LHCN-M2 (cell line): ENCODE results near the gene BCL11B. TPM values are rescaled to one million over a fixed set of nuclear protein-coding genes. Genes with fewer than 3 reads are reported as not detected.
"Not testable (repeated sequence)": the region's sequence is repeated elsewhere in the genome, so short reads cannot be mapped to it uniquely, and the experiment has no call there.

Experiments used
- DNase-seq: peaks from one replicate; pipeline ENCODE4 v3.0.0-alpha.2; 2012; ENCODE audit warnings: low read depth
- total RNA-seq: library from RNA; depleted of rRNA; stranded (reverse); fragments of >200 nt; gene quantifications from 2 replicates; pipeline ENCODE4 v1.2.3, GENCODE V29; 2014

The BCL11B gene
- total RNA-seq, 1 experiment from 2014 or later: not detected

DNA sequence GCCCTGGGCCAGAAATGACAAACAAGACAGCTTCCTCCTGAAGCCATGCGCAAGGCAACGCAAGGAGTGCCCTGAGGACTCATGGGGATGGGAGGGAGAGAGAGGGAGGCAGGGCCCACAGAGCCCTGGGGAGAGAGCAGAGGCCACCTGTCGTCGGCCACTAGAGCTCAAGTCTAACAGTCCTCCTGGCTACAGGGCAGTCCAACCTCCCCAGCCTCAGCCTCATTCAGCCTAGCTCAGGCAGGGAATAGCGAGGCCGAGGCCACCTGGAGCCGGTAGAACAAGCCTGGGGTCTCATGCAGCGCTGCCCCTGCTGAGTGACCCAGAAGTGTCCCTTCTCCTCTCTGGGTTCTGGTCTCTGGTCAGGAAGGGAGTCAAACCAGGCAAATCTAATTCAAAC lies 69.5 kb downstream of the BCL11B start:
- no peak for DNase-seq

DNA sequence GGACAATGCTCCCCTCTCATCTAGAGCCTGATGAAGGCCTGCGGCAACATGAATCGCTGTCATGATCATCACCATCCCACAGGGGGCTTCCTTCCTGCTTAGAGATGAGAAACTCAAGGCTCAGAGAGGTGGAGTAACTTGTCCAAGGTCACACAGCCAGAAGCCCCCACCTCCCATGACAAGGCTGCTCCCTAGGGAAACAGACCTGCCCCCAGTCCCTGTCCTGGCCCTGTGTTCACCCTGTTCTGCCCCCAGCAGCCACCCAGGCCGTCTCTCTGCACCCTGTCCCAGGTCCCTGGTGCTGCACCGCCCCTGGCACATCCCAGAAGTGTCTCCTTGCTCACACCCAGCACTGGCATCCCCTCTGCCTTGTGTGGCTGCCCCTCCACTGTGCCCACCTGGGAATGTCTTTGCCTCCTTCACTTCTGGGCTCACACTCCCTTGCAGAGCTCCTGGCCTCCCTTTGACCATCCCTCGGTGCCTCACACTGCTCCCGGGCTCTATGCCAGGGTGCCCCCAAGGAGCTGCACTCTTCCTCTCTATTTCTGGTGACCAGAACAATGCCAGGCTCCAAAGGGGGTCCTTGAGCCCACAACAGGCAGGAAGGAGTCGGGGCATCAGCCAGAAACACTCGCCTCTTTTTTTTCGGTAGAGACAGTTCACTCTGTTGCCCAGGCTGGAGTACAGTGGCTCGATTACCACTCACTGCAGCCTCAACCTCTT lies 70.5 kb downstream of the BCL11B start:
- DNase-seq: no peak

GRCh38 chr14:99200654-99201005 lies 71.4 kb downstream of the BCL11B start:
- no peak for DNase-seq

DNA sequence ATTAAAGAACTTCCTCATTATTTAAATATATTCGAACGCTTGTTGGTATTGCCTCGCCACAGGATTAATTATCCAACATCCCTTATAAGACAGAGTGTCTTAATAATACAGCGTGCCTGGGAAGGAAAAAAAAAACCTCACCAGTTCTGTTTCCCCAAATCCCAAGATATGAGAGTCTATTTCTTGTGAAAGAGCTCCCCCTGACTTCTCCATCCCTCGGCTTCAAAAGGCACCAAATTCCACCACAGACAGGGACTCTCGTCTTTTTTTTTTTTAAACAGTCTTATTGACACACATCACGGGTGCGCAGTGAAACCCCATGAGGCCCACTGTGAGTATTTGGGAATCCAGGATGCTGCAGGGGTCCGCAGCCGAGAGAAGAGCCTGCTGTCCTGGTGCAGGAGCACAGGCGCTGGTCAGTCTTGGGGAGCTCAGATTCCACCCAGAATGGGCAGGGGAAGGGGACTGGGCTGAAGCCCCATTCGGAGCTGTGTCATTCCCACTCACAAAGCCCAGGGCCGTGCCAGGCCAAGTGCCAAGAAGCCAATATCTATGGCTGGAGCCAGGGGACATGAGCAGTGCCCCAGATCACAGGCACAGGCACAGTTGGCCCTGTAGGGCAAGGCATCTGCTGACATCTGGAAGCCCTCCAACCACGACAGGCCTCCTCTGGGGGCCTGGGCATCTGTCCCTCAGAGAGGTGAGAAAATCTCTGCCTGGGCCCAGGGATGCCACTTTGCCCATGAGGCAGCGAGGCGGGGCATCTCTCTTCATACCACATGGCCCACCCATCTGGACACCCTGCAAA lies 71.9 kb downstream of the BCL11B start:
- DNase-seq: no peak

- DNase-seq: no peak
Measured at GRCh38 chr14:99198746-99199502, 73.1 kb downstream of the BCL11B start.

DNA sequence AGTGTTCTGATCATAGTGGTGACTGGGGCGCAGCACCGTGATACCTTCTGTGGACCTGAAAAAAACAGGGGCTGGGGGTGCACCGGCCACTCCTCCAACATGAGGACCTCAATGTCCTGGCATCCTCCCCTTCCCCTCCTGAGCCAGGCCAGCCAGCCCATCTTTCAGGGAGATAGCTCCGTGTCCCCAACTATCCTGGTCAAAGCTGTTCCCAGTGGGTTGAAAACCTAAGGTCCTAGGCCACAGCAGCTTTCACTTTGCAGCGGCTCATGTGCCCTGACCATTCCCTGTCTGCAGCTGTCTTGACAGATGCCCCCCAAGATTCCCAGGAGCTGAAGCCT lies 75.7 kb downstream of the BCL11B start:
- DNase-seq: no peak

GRCh38 chr14:99195602-99196309 lies 76.2 kb downstream of the BCL11B start:
- DNase-seq: no peak

DNA sequence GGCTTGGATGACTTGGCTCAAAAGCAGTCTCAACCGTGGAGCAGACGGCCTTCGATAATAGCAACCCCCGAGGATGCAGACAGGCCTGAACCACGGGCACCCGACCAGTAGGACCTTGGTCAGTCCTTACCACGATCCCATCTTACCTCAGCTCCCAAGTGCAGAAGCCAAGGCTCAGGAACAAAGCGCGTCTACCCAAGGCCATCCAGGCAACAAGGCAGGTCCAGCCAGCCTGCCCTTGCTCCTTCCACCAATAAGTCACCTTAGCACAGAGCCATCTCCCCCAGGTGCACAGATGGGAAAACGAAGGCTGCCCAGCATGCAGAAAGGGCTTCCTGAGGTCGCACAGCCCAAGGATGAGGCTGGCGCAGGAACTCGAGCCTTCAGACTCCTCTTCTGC lies 77.3 kb downstream of the BCL11B start:
- DNase-seq: no peak

- DNase-seq: no peak
Measured at GRCh38 chr14:99194136-99194535, 77.9 kb downstream of the BCL11B start.

DNA sequence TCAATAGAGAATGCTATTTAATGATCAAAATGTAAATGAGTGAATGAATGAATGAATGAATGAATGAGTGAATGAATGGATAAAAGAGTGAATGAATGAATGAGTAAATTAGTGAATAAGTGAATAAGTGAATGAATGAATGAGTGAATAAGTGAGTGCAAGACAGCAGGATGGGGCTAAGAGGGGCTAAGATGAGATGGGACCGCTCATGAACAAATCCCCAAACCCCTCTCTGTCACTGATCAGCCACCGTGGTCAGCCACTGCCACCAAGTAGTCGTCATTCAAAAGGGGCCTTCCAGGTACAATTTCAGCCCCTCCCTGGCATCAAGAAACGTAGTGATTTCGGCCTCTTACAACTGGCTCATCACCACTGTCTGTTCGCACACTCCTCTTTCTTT lies 79.2 kb downstream of the BCL11B start:
- DNase-seq: no peak

DNA sequence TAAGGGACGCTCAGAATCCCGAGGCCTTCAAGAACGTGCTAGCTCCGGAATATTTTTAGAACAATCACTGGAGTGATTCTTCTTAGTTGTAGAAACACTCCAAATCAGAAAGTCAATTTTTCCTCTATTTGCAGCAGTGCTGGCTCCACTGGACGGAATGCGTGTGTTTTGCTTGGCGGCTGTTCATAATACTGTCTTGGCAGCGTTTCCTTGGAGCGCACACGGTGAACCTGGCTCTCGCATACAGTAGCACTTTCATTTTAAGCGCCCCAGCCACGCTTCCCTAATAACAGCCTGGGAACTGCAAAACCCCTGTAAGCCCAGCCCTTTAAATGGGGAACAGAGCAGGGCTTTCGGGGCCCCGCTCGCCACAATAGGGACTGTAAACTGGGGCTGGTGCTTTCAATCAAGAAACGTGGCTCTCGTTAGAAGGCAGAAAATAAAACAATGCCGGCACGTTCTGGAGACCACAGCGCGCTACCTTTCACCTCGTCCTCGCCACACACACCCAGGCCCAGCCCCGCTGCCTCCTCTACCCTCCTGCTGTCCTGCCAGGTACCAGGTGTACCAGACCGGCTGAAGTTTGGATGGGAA lies 79.9 kb downstream of the BCL11B start:
- no peak for DNase-seq

GRCh38 chr14:99191395-99192027 lies 80.5 kb downstream of the BCL11B start:
- DNase-seq: no peak

DNA sequence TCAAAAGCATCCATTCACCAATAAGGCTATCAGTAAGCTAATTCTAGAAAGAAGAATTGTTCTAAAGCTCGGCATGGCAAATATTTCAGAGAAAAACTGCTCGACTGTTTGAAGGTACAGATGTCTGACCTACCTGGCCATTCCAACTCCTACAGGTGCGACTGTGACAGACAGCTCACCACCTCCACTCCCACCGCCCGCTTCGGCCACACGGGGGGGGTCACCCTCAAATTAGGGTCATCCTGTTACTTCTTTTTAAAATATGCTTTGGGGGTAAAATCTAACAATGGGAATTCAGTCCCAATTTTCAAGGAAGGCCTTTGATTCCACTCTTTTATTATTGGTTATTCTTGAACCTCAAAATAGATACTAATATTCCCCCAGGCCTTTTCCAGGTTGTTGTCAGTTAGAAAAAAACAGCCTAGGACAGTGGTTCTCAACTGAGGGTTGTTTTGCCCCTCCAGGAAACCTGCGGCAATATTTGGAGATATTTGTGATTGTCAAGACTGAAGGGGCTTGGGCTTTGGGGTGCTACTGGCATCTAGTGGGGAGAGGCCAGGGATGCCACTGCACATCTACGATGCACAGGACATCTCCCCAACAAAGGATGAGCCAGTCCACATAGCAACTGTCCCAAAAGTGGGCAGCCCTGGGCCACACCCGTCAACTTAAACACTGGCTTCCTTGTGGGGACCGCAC lies 81.2 kb downstream of the BCL11B start:
- no peak for DNase-seq

DNA sequence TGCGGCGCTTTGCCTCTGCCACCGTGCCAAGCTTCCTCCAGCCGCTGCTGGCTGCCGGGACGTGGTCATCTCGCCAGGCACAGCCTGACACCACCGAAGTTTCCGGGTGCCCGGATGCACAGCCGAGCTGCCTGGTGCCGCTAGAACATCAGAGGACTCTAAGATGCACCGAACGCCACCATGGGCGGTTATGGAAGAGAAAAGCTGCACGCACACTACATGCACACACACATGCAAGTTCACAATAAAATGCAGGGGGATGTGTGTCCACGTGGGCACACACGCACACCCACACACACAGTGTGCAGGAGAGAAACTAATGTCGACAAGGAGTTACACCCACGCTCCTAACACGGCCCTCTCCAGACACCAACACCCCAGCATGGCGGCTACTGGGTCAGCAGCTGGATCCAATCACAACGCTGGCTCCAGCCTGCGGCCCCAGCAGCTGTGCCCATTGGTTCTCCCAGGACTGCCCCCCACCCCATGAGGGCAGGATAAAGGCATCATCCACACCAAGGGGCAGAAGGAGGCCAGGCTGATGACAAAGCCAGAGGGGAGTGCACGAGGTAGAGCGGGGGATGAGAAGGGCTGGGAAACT lies 82.7 kb downstream of the BCL11B start:
- no peak for DNase-seq

- DNase-seq: no peak
Measured at GRCh38 chr14:99188731-99189191, 83.2 kb downstream of the BCL11B start.

- no peak for DNase-seq
Measured at GRCh38 chr14:99187858-99188257, 84.1 kb downstream of the BCL11B start.

GRCh38 chr14:99186956-99187690 lies 84.9 kb downstream of the BCL11B start:
- DNase-seq: no peak

GRCh38 chr14:99186336-99186735 lies 85.7 kb downstream of the BCL11B start:
- DNase-seq: not testable (repeated sequence)

DNA sequence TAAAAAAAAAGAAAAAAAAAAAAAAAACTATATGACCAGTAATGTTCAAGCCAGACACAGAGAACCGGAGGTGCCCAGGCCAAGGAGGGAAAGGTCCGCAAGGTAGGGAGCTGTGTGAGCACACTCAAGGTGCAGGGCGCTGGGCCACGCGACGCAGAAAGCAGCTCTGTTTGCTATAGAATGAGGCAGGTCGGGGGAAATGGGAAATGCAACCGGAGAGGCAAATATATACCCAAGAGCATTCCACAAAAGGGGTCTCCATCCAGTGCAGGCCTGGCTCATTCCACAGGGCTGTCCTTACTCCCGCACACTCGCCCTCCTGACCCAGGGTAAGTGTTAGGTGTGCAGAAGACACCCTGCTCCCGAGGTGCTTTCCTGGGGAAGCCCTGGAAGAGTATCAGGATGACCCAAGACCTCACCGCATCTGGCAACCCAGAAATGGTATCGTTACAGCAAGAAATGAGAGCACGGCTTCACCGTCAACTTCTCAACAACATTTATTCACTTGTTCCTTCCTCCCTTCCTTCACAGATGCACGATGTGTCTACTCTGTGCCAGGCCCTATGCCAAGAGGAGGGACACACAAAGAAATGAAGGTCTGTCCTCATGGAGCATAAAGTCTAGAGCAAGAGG lies 86.4 kb downstream of the BCL11B start:
- no peak for DNase-seq
